Gastrocnemius medialis (tissue), 4 donors: Measurements from ENCODE around the gene RNF222.

ENCODE experiments used
- CTCF ChIP-seq, 5 experiments: fragments of 450-650 bp in 3 of 5; fragments of 200-600 bp in 2 of 5; sonication (generic) in 2 of 5; IDR thresholded peaks in 4 of 5; conservative IDR thresholded peaks in 1 of 5; 1 replicate in 4 of 5; 2 replicates in 1 of 5; pipeline ENCODE4 v1.5.1; 2016 to 2019; ENCODE audit warnings: antibody characterized with exemption in 5 of 5, mild to moderate bottlenecking in 3 of 5, moderate library complexity in 3 of 5
- POLR2A ChIP-seq, 2 donors: fragments of 450-650 bp; IDR thresholded peaks; one replicate each; pipeline ENCODE4 v1.6.1; 2017; ENCODE audit warnings: antibody characterized with exemption in 2 of 2, mild to moderate bottlenecking in 2 of 2, moderate library complexity in 2 of 2

- TF ChIP-seq CTCF (IDR thresholded peaks at IDR 0.05 in 4 of 5, conservative IDR thresholded peaks at IDR 0.05 in 1 of 5), result no peak
- no peak for TF ChIP-seq POLR2A (IDR thresholded peaks at IDR 0.05)
Measured at GRCh38 chr17:8426802-8427201, 29.2 kb upstream of the RNF222 start.
